GM21381 (cell line): ENCODE measurements around the gene COL5A2.

Source experiments
- ATAC-seq: cut with Tn5 transposase; IDR thresholded peaks from one replicate; pipeline ENCODE4 v1.9.1; 2021; ENCODE audit warnings: mild to moderate bottlenecking, moderate library complexity; ENCODE audit not compliant: unreplicated experiment

COL5A2 gene

GRCh38 chr2:189179570-189179950 is at the start of gene COL5A2:
Gene COL5A2, minus strand, starts transcription at chr2:189179761. Its CDS starts 157 bp downstream, at chr2:189179604.
- no peak for ATAC-seq

- ATAC-seq = no peak
Observed at GRCh38 chr2:189226017-189226416, 46.5 kb upstream of the COL5A2 start.

DNA sequence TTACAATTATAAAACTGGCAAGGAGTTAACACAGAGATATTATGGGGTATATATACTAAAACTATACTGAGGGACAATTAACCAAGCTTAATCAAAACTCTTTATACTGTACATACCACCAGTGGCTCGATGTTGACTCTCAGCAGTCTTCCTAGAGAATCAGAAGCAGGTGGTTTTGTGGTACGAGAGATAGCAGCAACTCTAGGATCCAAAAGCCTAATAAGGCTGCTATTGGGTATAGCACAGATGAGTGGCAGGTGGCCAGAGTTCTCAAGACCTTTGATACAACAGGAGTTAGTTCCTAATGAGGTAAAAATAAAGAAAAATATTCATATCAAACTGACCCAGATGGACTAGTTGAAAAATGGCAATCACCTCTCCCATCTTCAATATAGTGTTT is 45.5 kb upstream of the COL5A2 start:
- no peak for ATAC-seq

DNA sequence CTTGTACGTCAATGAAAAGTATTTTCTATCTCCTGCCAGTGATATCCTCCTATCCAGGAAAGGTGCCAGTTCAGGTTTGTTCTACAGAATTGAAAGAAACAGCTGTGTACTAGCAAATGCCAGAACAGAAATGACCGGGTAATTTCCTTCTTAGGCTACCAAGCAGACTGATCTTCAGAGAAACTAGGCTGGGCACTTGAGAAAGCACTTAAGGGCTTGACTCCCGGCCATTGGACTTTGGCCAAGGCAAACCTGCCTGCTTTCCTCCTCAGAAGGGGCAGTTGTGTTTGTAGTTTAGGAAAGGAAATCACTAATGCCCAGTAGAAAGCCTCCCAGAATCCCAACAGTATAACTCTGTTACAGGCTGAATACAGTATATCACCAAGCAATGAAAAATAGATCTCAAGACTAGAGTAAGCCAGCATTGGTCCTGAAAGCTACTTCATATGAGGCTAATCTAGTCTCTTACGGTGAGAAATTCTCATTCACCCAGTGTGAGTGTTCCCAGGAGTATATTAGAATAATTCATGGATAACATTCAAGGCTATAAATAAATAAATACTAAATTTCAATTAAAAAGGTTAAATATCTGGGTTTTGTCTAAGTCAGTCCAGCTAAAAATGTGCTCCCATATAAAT is 43.0 kb upstream of the COL5A2 start:
- ATAC-seq = no peak

DNA sequence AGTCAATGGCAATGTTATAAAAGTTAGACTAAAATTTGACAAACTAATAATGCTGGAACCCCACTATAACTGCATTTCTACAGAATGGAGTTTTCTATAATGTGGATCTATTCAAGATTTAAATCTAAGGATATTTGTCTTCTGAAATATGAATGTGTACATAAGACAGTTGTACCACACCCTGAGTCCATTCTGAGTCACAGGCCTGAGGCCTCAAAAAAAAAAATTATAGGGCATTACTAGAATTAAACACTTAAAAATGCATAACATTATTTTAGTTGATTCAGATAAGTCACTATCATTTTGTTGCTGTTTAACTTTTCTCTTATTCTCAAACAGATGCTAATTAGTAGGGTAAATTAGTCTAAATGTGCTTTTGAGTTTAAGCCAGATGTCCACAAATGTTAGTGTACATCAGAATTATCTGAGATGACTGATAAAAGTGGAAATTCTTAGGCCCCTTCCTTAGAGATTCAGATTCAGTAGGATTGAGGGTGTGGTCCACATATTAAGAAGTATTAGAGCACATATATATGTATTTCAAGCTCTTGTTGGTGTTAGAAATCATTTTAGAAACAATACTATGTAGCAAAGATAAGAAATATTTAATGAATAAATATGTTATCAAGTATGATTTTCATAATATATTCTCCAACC is 42.4 kb upstream of the COL5A2 start:
- no peak for ATAC-seq

GRCh38 chr2:189218236-189218635 is 38.7 kb upstream of the COL5A2 start:
- ATAC-seq = no peak

DNA sequence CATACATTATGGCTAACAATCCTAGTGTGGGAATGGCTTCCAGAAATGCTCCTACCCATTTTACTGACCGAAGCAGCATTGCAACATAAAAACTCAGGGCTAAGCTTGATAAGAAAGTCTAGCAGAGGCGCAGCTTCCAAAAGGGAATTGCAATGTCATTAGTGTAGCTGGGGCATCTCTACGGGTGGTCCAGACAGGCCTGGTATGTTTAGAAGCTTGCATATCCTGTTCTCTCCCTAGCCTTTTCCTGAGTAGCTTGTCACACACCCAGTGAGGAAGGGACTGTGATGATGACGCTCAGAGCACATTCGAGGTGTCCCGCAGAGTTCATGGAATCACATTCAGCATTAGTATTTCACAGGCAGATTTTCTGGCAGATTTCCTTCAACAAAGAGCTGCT is 38.0 kb upstream of the COL5A2 start:
- no peak for ATAC-seq

GRCh38 chr2:189217051-189217450 is 37.5 kb upstream of the COL5A2 start:
- no peak for ATAC-seq

GRCh38 chr2:189214484-189214883 is 34.9 kb upstream of the COL5A2 start:
- no peak for ATAC-seq

DNA sequence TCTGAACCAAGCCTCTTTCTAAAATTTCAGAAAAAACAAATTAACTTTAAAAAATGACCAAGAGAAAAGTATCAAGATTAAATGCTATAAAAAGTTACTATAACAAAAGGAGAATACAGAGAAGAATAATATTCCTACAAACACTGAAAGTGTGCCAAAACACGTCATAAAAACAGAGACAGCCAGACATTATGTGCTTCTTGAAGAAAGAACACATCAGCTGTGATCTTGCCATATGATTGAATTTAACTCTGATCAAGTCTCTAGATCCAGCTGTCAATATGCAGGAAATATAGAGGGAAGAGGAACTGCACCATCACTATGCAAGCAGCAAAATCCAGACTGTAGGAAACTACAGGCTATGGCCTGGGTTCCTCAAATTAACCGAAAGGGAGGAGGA is 33.7 kb upstream of the COL5A2 start:
- no peak for ATAC-seq

DNA sequence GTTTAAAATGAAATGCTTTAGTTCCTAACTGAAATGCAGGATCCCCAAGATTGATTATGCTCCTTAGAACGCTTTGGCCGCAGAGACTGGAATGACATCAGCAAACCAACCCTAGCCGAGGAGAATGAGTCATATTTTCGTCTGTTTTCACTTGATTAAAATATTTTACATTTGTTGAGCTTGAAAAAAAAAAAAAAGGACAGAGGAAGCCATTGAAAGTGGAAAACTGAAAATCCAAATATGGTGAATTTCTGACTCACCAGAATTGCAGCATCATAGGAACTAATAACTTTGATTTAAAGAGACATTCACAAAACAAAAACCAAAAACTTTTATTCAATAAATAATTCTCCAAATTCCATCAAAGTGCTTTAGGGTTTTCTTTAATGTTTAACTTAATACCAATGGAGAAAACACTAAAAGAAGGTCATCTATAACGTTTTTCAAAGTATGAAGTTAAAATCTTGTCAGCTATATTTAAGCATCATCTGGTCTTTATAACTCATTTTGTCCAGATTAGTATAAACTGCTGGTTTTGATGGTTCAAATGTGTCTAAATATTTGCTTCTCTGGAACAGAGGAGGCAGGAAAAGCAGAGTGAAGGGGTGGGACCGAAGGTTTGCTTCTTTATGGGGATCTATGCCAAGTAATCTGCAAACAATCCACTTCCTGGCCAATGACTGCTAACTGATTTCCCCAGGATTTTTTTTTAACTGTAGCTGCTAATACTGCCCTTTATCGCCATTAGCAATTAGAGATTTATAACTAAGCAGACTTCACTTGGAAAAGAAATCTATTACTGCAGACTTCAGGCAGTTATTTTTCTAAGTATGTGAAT is 30.9 kb upstream of the COL5A2 start:
- ATAC-seq = no peak

- no peak for ATAC-seq
Observed at GRCh38 chr2:189208254-189208653, 28.7 kb upstream of the COL5A2 start.

DNA sequence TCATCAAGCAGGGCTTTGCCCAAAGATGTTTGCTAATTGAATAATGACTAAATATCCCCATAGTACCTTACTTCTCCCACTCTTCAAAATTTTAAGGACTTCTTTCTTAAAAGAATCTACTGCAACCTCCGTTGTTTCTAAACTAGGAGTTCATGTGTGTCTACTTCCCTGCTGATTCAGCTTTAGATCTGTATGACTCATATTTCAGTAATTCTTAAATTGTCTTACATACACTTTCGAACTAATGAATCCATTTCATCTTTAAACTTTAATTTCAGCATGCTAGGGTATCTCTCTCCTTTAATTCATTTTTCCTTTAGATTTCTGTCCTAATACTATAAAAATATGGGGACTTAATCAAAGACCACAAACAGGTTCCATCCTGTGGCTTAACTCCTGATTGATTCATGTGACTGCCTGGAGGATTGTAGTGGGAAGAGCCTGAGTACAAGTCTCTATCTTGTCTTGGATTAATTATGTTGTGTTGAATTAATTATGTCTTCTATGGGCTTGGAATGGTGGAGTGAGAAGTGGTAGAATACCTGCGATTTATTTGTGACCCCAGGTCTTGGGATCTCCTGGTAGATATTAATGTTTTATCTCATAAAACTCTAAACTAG is 24.9 kb upstream of the COL5A2 start:
- ATAC-seq = no peak

DNA sequence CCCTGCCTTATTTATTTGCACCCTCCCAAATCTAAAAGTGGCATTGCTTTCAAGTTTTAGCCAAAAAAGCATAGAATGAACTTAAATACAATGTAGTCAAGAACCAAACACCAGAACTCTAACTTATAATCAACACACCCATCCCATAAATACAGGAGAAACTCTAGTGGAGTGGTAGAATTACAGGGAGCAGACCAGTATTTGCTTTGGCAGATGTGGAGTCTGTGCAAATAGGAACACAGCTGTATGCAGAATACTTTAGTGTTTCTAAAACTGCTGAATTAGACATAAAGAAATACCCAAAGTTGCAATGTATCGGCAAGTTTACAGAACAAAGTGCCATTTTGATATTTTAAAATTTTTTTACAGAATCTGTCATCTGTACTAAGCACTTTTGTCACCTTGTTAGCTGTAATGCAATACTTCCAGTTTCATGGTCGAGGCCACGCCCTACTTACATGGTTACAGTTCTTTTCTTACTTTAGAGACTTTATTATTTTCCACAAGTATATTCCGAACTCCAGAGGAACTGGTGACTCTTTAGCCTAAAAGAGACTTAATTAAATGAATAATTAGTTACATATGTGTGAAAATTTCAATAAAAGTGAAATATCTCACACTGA is 23.7 kb upstream of the COL5A2 start:
- no peak for ATAC-seq

DNA sequence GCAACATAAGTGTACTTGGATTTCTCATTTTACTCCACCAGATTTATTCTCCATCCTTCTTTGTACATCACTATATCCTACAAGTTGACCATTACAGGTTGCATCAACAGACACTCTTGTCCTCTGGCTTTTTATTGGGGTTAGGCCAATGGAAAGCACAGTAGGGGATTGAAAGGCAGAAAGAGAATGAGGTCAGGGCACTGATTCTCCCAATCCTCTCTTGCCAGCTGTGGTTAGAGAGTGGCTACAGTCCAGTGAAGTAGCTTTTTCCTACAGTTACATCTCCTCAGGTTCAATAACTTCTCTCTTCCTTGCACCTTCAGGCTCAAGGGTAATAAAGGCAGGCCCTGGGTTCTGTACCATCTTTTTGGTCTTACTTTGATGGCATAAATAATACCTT is 20.2 kb upstream of the COL5A2 start:
- no peak for ATAC-seq

GRCh38 chr2:189192766-189193165 is 13.2 kb upstream of the COL5A2 start:
- no peak for ATAC-seq

GRCh38 chr2:189191766-189192165 is 12.2 kb upstream of the COL5A2 start:
- ATAC-seq = no peak

GRCh38 chr2:189190685-189191084 is 11.1 kb upstream of the COL5A2 start:
- ATAC-seq = no peak

- no peak for ATAC-seq
Observed at GRCh38 chr2:189188115-189188805, 8.7 kb upstream of the COL5A2 start.

DNA sequence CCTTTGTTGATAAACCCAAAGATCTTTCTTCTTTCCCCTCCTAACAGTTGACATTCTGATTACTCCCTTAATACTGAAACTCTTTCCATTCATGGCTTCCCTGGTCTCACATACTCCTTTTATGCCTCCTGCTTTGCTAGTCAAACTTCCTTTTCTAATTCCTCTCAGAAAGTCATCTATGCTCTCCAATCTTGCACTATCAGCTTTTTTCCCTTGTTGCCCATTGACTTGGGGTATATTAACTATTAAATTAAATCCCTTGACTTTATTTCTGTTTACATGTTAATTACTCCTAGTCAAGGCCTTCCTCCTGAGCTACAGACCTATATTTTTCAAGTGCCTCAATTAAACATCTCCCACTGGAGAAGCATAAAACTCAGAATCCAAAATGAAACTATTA is 3.6 kb upstream of the COL5A2 start:
- no peak for ATAC-seq

DNA sequence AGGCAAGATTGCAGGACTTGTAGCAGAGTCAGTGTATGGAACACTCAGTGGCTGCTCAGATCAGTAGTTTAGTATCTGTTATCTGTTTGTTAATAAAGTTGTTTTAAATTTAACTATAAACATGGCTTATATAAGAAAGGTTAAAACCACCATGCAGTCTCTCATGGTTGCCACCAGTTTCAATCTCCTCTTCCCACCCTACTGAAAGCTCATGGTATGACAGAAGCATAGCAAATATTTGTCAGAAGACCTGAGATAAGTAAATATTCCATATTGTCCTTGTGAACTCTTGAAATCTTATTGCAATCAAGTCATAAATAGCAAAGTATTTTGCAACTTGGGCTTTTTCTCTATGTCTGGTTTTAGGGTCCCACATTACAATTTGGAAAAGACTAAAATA is 2.1 kb upstream of the COL5A2 start:
- ATAC-seq = no peak
